Measurements from ENCODE around the gene ARPP19.

- TF ChIP-seq SPI1 (IDR thresholded peaks at IDR 0.05; ENCODE audit: borderline replicate concordance, low read depth) (no peak), CTCF (IDR thresholded peaks at IDR 0.05; ENCODE audit: insufficient read depth, low read length) (no peak)
Observed at GRCh38 chr15:52499506-52499905, 69.3 kb downstream of the ARPP19 start.
